ENCODE measurements around the gene ACTRT2.

Gene ACTRT2

GRCh38 chr1:2983706-2984398 lies 37.4 kb upstream of the ACTRT2 start:
- no peak for DNase-seq

- DNase-seq, result no peak
Observed at GRCh38 chr1:2984399-2985061, 36.7 kb upstream of the ACTRT2 start.

GRCh38 chr1:2985067-2985561 lies 36.2 kb upstream of the ACTRT2 start:
- no peak for DNase-seq

DNA sequence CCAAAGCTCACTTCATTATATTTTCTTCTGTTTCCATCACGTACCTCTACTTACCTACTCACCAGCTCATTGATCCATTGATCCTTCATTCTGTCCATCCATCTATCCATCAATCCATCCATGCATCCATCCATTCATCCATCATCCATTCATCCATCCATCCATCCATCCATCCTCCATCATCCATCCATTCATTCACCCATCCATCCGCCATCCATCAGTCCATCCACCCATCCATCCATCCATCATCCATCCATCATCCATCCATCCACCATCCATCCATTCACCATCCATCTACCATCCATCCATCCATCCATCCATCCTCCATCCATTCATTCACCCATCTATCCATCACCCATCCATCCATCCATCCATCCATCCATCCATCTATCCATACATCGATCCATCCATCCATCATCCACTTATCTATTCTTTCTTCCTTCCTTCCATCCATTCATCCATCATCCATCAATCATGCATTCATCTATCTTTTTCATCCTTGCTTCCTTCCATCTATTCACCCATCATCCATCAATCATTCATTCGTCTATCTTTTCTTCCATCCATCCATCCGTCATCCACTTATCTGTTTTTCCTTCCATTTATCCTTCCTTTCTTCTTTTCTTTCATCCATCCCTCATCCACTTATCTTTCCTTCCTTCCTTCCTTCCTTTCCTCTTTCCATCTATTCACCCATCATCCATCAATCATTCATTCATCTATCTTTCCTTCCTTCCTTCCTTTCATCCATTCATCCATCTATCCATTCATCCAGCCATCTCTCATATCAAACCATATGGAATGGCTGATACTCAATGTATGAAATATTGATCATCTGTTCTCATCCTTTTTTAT lies 35.3 kb upstream of the ACTRT2 start:
- no peak for DNase-seq

DNA sequence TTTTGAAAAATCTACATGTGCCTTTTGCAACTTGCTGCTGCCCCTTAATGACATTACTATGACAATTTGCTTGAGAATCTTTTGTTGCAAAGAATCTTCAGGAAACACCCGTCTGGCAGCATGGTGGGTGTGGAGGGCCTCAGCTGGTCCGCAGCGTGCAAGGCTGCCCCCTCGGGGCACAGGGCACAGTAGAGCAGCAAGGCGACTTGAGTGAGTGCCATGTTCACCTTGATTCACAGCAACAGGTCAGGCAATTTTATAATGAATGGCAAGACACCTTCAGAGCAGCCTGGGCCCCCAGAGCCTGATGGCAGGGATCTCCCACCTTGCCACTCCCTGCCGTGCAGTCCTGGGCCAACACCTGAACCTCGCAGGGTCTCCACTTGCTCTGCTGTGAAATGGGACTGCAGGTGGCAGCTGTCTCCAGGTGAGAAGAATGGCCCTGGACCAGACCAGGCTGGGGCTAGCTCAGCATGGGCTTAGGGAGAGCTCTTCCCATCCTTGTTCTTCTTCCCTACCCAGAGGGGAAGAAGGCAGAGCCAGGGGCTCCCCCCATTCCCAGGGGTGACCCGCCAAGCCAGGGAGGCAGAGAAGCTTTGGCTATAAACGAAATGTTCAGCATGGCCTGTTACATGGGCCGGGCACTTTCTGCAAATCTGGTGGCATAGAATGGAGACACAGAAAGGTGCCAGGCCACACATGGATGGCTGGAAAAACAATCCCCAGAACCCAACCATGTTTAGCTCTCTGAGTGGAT lies 34.5 kb upstream of the ACTRT2 start:
- no peak for DNase-seq

DNA sequence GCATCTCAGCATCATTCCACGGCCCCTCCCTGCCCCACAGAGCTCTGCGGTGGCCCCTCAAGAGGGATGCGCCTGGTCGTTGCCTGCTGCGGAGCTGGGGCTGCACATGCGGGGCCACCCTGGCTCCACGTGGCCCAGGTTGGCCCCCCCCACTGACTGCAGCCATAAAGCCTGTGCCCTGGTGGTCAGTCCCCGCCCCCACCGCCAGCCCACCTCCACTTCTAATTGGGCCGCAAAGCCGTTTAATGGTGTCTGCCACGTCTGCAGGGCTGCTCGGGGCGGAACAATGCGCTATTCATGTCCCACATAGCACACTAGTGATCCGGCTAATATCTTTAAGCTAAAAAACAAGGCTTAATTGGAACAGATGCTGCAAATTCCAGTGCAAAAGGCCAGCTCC lies 33.5 kb upstream of the ACTRT2 start:
- no peak for DNase-seq

GRCh38 chr1:2988256-2988655 lies 33.0 kb upstream of the ACTRT2 start:
- DNase-seq, result no peak

GRCh38 chr1:2989185-2989584 lies 32.1 kb upstream of the ACTRT2 start:
- DNase-seq, result no peak

GRCh38 chr1:2989976-2990375 lies 31.3 kb upstream of the ACTRT2 start:
- no peak for DNase-seq

DNA sequence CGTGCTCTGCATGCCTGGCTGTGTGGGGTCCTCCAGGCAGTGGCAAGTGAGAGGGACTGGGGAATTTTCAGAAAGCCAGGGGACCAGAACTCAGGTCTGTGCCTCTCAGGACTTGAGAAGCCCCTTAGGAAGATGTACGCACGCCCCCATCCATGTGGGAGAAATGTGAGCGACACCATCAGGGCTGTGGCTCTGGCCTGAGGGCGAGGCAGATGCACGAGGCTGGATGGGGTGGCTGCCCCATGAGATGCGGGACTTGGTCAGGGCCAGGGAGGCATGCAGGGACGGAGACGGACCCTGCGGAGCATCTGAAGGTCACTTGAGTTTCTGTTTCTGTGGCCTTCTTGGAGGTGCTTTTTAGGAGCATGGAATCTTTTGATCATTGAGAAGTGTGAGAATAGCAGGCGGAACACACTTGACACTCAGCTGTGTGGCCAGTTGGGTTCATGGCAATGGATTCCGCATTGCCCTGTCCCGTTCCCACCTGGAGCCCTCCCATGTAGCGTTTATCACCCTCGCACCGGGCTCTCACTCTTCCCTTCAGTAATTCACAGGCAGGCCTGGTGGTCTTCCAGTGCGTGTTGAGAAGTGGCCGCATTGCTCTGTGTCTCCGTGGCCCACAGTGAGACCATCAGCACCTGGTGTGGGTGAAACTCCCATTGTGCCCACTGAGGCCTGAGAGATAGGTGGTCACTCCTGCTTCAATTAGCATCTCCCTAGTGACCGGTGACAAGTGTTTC lies 30.7 kb upstream of the ACTRT2 start:
- no peak for DNase-seq

- DNase-seq, result no peak
Observed at GRCh38 chr1:2991753-2992495, 29.3 kb upstream of the ACTRT2 start.

DNA sequence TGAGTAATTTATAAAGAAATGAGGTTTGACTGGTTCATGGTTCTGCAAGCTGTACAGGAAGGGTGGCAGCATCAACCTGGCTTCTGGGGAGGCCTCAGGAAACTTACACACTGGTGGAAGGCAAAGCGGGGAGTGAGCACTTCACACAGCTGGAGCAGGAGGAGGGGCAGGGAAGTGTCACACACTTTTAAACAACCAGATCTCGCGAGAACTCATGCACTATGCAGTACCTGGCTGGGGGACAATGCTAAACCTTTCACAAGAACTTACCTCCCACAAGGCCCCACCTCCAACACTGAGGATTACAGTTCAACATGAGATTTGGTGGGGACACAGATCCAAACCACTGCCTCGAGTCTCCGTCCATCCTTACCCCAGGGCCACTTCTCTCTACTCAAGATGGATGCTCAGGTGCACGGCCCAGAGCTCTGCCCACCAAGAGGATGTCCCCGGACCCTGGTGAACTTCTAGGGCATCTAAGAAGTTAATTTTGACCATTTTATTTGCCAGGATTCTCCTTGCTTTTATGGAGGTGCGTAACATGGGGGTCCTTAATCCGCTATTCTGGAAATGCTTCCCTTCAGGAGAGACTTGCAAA lies 22.7 kb upstream of the ACTRT2 start:
- DNase-seq, result no peak

- no peak for DNase-seq
Observed at GRCh38 chr1:2999138-2999537, 22.1 kb upstream of the ACTRT2 start.

- DNase-seq, result no peak
Observed at GRCh38 chr1:2999571-2999970, 21.7 kb upstream of the ACTRT2 start.

DNA sequence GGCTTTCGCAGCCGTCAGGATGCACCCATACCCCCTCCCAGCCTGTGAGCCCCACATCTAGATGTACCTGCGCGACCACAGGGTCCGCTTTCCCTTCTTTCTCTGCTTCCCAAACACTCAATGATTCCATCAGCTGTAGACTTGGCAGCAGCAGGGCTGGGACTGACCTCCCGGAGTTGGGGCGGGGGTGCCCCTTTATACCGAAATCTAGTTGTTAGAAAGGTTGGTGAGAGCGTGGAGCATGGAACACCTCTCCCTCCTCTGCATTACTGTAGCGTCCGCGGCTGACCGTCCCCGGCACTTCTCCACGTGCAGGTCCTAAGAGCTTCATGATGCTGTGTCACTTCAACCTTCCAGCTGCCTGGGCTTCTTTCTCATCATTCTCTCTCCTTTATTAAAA lies 21.1 kb upstream of the ACTRT2 start:
- no peak for DNase-seq

GRCh38 chr1:3000671-3001470 lies 20.4 kb upstream of the ACTRT2 start:
- no peak for DNase-seq

DNA sequence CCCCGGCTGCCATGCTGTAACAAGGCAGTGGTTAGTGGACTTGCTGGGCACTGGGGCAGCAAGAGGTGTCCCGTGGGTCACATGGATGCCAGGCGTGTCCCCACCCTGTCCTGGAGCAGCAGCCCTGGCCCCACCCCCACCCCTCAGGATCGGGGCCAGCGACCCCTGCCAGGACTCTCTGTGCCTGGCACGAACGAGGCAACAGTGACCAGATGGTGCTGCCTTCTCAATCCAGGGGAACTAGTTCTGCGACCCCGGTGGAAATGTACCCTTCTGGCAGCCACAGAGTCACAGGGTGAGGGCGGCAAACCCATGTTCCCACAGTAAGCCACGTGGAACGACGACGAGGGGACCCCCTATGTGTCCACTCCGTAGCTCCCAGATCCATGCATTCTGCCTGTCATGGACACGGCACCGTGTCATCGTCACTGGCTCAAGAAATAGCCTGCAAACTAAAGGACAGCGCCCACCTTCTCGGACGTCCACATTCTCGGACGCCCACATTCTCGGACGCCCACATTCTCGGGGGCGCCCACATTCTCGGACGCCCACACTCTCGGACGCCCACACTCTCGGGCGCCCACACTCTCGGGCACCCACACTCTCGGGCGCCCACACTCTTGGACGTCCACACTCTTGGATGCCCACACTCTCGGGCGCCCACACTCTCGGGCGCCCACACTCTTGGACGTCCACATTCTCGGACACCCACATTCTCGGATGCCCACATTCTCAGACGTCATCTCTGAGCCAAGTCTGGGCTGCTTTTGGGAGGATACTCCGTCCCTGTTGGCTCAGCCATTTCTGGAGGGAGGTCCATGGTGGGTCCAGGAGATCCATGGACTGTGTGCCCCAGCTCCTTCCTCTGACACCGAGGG lies 19.6 kb upstream of the ACTRT2 start:
- no peak for DNase-seq

DNA sequence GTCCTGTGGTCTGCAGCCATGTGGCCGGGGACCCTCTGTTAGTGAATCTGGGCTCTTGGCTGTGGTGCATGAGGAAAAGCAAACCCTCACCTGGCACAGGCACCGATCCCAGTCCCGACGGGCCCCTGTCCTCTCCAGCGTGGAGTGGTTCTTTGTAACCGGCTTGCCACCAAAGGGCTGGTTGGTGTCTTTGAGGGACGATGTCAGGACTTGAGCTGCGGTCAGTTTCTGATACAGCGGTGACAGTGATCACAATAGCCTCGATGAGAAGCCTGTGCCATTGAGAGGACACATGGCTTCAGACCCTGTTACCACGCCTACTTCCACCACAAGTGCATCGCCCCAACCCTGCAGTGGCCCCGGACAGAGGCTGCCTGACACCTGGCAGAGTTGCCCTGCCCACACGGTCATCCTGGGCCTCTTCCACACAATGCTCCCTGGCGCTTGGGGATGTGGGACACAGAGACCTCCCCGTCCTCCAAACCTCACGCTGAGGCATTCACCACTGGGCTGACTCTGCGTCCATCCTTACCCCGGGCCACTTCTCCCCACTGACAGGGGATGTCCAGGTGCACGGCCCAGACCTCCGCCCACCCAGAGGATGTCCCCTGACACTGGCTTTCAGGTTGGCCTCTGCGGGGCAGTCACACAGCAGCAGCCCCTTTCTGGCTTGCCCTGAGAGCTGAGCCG lies 18.8 kb upstream of the ACTRT2 start:
- no peak for DNase-seq

All from NCI-H187 (cell line).